IMR-90 (cell line): Measurements from ENCODE around the gene TEX50. TPM values are rescaled to one million over a fixed set of nuclear protein-coding genes. Genes with fewer than 3 reads are reported as not detected.

Experiments
- ATAC-seq: fragments of 200-7000 bp; cut with Tn5 transposase; 2 replicates; pipeline ENCODE4 v1.9.1; 2020; ENCODE audit warnings: low read depth, mild to moderate bottlenecking, moderate library complexity
- BruUV-seq: library from RNA; stranded (reverse); fragments of 400-500 nt; replicated peaks from 2 replicates; lab custom pipeline; 2021; lab: Mats Ljungman, UMichigan
- CTCF ChIA-PET: fragments of 300-600 bp; formaldehyde crosslinking; extraction: SDS; loops from one replicate; lab custom pipeline; 2021; ENCODE audit warnings: antibody characterized with exemption; lab: Yijun Ruan, JAX
- POLR2A ChIA-PET: fragments of 300-600 bp; sonication (Branson Sonifier 250); formaldehyde crosslinking; loops from one replicate; lab custom pipeline; 2022; ENCODE audit warnings: antibody characterized with exemption; ENCODE audit not compliant: unreplicated experiment; lab: Charles Lee
- DNase-seq: peaks from one replicate; pipeline ENCODE4 v3.0.0; 2013
- H2AFZ ChIP-seq: replicated peaks from 2 replicates; pipeline ENCODE3; 2013; ENCODE audit warnings: low read length, mild to moderate bottlenecking; ENCODE audit not compliant: poor library complexity
- H2AK5ac ChIP-seq: 2 replicates; pipeline ENCODE4 v1.6.1; 2013; ENCODE audit warnings: low read depth, low read length, inconsistent platforms
- H2AK9ac ChIP-seq: replicated peaks from 2 replicates; pipeline ENCODE3; 2013; ENCODE audit warnings: mild to moderate bottlenecking, low read depth, low read length, moderate library complexity; ENCODE audit not compliant: poor library complexity
- H2BK120ac ChIP-seq: 2 replicates; pipeline ENCODE4 v1.6.1; 2013; ENCODE audit warnings: low read depth, low read length, inconsistent platforms
- H2BK15ac ChIP-seq: 3 replicates; pipeline ENCODE4 v1.6.1; 2013; ENCODE audit warnings: low read depth, low read length, inconsistent platforms
- H2BK20ac ChIP-seq: 2 replicates; pipeline ENCODE4 v1.6.1; 2013; ENCODE audit warnings: low read depth, mild to moderate bottlenecking, inconsistent platforms, low read length, moderate library complexity
- H2BK5ac ChIP-seq: 2 replicates; pipeline ENCODE4 v1.6.1; 2013; ENCODE audit warnings: mild to moderate bottlenecking, low read depth, low read length, inconsistent platforms; ENCODE audit not compliant: poor library complexity, severe bottlenecking
- H3K14ac ChIP-seq: replicated peaks from 2 replicates; pipeline ENCODE4 v1.6.1; 2013; ENCODE audit warnings: low read depth, low read length, inconsistent platforms
- H3K18ac ChIP-seq: 2 replicates; pipeline ENCODE4 v1.6.1; 2013; ENCODE audit warnings: low read depth, low read length, control low read depth
- H3K23ac ChIP-seq: 2 replicates; pipeline ENCODE4 v1.6.1; 2013; ENCODE audit warnings: low read depth, low read length, inconsistent platforms
- H3K27ac ChIP-seq: 2 replicates; pipeline ENCODE4 v1.5.1; 2013; ENCODE audit warnings: mild to moderate bottlenecking, control low read depth, low read length; ENCODE audit not compliant: insufficient read depth
- H3K27me3 ChIP-seq: 2 replicates; pipeline ENCODE4 v1.6.1; 2013; ENCODE audit warnings: low read length; ENCODE audit not compliant: control insufficient read depth, insufficient read depth
- H3K36me3 ChIP-seq: 2 replicates; pipeline ENCODE4 v1.6.1; 2013; ENCODE audit warnings: low read length, mixed read lengths; ENCODE audit not compliant: control insufficient read depth, insufficient read depth
- H3K4ac ChIP-seq: 2 replicates; pipeline ENCODE4 v1.6.1; 2013; ENCODE audit warnings: low read depth, low read length, inconsistent platforms
- H3K4me1 ChIP-seq: 2 replicates; pipeline ENCODE4 v1.6.1; 2013; ENCODE audit warnings: low read length, mixed read lengths; ENCODE audit not compliant: control insufficient read depth, insufficient read depth
- H3K4me2 ChIP-seq: 2 replicates; pipeline ENCODE4 v1.6.1; 2013; ENCODE audit warnings: low read depth, mild to moderate bottlenecking, control low read depth, low read length, moderate library complexity
- H3K4me3 ChIP-seq: 2 replicates; pipeline ENCODE4 v1.5.1; 2013; ENCODE audit warnings: low read depth, mild to moderate bottlenecking, control low read depth, low read length, moderate library complexity; ENCODE audit not compliant: insufficient read depth
- H3K56ac ChIP-seq: 2 replicates; pipeline ENCODE4 v1.6.1; 2013; ENCODE audit warnings: low read length, inconsistent platforms; ENCODE audit not compliant: insufficient read depth; ENCODE audit errors: extremely low read depth
- H3K79me1 ChIP-seq, 2 experiments: 2 replicates each; pipeline ENCODE4 v1.6.1; 2013; ENCODE audit warnings: low read length in 2 of 2, inconsistent platforms in 1 of 2, low read depth in 1 of 2
- H3K9ac ChIP-seq: 2 replicates; pipeline ENCODE4 v1.6.1; 2013; ENCODE audit warnings: low read depth, low read length, control low read depth
- H3K9me1 ChIP-seq: 2 replicates; pipeline ENCODE4 v1.6.1; 2013; ENCODE audit warnings: low read length, inconsistent platforms; ENCODE audit not compliant: insufficient read depth
- H3K9me3 ChIP-seq: 2 replicates; pipeline ENCODE4 v1.6.1; 2013; ENCODE audit warnings: low read length; ENCODE audit not compliant: control insufficient read depth, insufficient read depth
- H4K20me1 ChIP-seq: 2 replicates; pipeline ENCODE4 v1.6.1; 2013; ENCODE audit warnings: low read length, inconsistent platforms; ENCODE audit not compliant: insufficient read depth
- H4K5ac ChIP-seq: 2 replicates; pipeline ENCODE4 v1.6.1; 2013; ENCODE audit warnings: mild to moderate bottlenecking, low read depth, low read length, control low read depth
- H4K8ac ChIP-seq, 2 experiments: 2 replicates each; pipeline ENCODE4 v1.6.1; 2013; ENCODE audit warnings: low read depth in 2 of 2, low read length in 2 of 2, control low read depth in 1 of 2, inconsistent platforms in 1 of 2
- H4K91ac ChIP-seq: 2 replicates; pipeline ENCODE4 v1.6.1; 2013; ENCODE audit warnings: low read depth, low read length, inconsistent platforms; ENCODE audit not compliant: insufficient read depth
- BHLHE40 ChIP-seq: fragments of 150-350 bp; IDR thresholded peaks from 2 replicates; pipeline ENCODE4 v1.6.1; 2016; ENCODE audit warnings: mild to moderate bottlenecking, low read depth, low read length
- CEBPB ChIP-seq: IDR thresholded peaks from 2 replicates; pipeline ENCODE4 v1.6.1; 2012; ENCODE audit warnings: low read depth, low read length, improper control_type of control experiment
- CHD1 ChIP-seq: IDR thresholded peaks from 2 replicates; pipeline ENCODE4 v1.6.1; 2012; ENCODE audit warnings: low read depth, low read length, improper control_type of control experiment
- CTCF ChIP-seq: conservative IDR thresholded peaks from 2 replicates; pipeline ENCODE4 v1.5.1; 2012; ENCODE audit warnings: mild to moderate bottlenecking, low read depth, low read length, improper control_type of control experiment
- ELK1 ChIP-seq: fragments of 150-350 bp; IDR thresholded peaks from 2 replicates; pipeline ENCODE4 v1.6.1; 2016; ENCODE audit warnings: low read depth, mild to moderate bottlenecking, low read length, moderate library complexity, borderline replicate concordance
- FOS ChIP-seq: fragments of 150-350 bp; IDR thresholded peaks from 2 replicates; pipeline ENCODE4 v1.6.1; 2016; ENCODE audit warnings: low read depth, low read length
- MAFK ChIP-seq: IDR thresholded peaks from 2 replicates; pipeline ENCODE4 v1.6.1; 2012; ENCODE audit warnings: low read depth, low read length, improper control_type of control experiment
- MAZ ChIP-seq: IDR thresholded peaks from 2 replicates; pipeline ENCODE4 v1.6.1; 2012; ENCODE audit warnings: low read depth, mild to moderate bottlenecking, low read length, improper control_type of control experiment, moderate library complexity, borderline replicate concordance
- MXI1 ChIP-seq: IDR thresholded peaks from 2 replicates; pipeline ENCODE4 v1.6.1; 2012; ENCODE audit warnings: low read depth, mild to moderate bottlenecking, low read length, moderate library complexity, borderline replicate concordance
- NFE2L2 ChIP-seq: fragments of 150-350 bp; IDR thresholded peaks from 2 replicates; pipeline ENCODE4 v1.6.1; 2016; ENCODE audit warnings: low read depth, mild to moderate bottlenecking, low read length
- POLR2A ChIP-seq: IDR thresholded peaks from 2 replicates; pipeline ENCODE4 v1.6.1; 2012; ENCODE audit warnings: mild to moderate bottlenecking, low read depth, low read length
- RAD21 ChIP-seq: IDR thresholded peaks from 2 replicates; pipeline ENCODE4 v1.6.1; 2012; ENCODE audit warnings: low read length, improper control_type of control experiment
- RCOR1 ChIP-seq: IDR thresholded peaks from 2 replicates; pipeline ENCODE4 v1.6.1; 2012; ENCODE audit warnings: mild to moderate bottlenecking, low read length, improper control_type of control experiment; ENCODE audit not compliant: insufficient replicate concordance
- RFX5 ChIP-seq: IDR thresholded peaks from 2 replicates; pipeline ENCODE4 v1.8.0; 2012; ENCODE audit warnings: low read depth, mild to moderate bottlenecking, low read length, moderate library complexity
- SMC3 ChIP-seq: fragments of 150-350 bp; IDR thresholded peaks from 2 replicates; pipeline ENCODE4 v1.6.1; 2016; ENCODE audit warnings: low read depth, mild to moderate bottlenecking, antibody characterized with exemption, low read length, moderate library complexity
- USF2 ChIP-seq: fragments of 150-350 bp; IDR thresholded peaks from 2 replicates; pipeline ENCODE4 v1.6.1; 2017; ENCODE audit warnings: mild to moderate bottlenecking, antibody characterized with exemption, low read length, low read depth
- WGBS, 2 experiments: methylation state at CpG; one replicate each; pipeline versions ENCODE4 v1.1.5 to v1.1.7; 2013; ENCODE audit warnings: missing lambda C conversion rate in 2 of 2; ENCODE audit not compliant: insufficient read length in 1 of 2; ENCODE audit errors: extremely low coverage in 2 of 2; 5-methylcytosine and 5-hydroxymethylcytosine counted together
- dilution Hi-C: fragments of 300-500 bp; cut with HindIII; formaldehyde crosslinking; loops from one replicate; pipeline ENCODE4 v1.14.3; 2018; ENCODE audit warnings: low sequenced_read_pairs; ENCODE audit not compliant: unreplicated experiment
- in situ Hi-C: fragments of 300-500 bp; cut with MboI; formaldehyde crosslinking; loops from 3 replicates; pipeline ENCODE4 v1.14.3; 2019; ENCODE audit warnings: low sequenced_read_pairs, inconsistent platforms, mixed read lengths
- intact Hi-C: fragments of 100-400 bp; cut with micrococcal nuclease; formaldehyde crosslinking; loops from 2 replicates; pipeline ENCODE4 v1.10.0; 2022
- polyA plus RNA-seq, 3 experiments: library from polyadenylated mRNA; depleted of rRNA; stranded (reverse); fragments of >200 nt; gene quantifications; 2 replicates each; pipeline ENCODE4 v1.2.3, GENCODE V29; 2012; ENCODE audit warnings: low replicate concordance in 1 of 3
- total RNA-seq: library from RNA; depleted of rRNA; stranded (reverse); fragments of >200 nt; gene quantifications from 2 replicates; pipeline ENCODE4 v1.2.3, GENCODE V29; 2012

Gene TEX50
- total and polyA plus RNA-seq, 2 of the 4 experiments (the other 2 are of a cell fraction) = not detected

- Histone ChIP-seq H4K91ac (no peak overlapping the region), H3K4me2 (no peak overlapping the region; the same call in 1 of the 2 replicates), H3K18ac (no peak overlapping the region), H3K4me3 (no peak overlapping the region), H3K23ac (no peak overlapping the region), H2AFZ (no peak overlapping the region), H3K4me1 (no peaks in the 10 kb centered on the region), H3K9me3 (no peaks in the 10 kb centered on the region), H3K14ac (no peak overlapping the region), H3K27me3 (peaks cover 6% of the 10 kb centered on the region), H2AK5ac (no peak overlapping the region), H2BK5ac (no peak overlapping the region), H3K79me1 (no peaks in the 10 kb centered on the region), H3K9me1 (no peaks in the 10 kb centered on the region), H4K8ac (no peak overlapping the region), H2BK15ac (no peak overlapping the region), H2BK120ac (no peak overlapping the region), H3K27ac (no peak overlapping the region), H3K4ac (no peak overlapping the region), H3K36me3 (no peaks in the 10 kb centered on the region), H2BK20ac (no peak overlapping the region), H2AK9ac (no peak overlapping the region), H4K20me1 (no peaks in the 10 kb centered on the region), H3K56ac (no peak overlapping the region), H3K9ac (no peak overlapping the region), H4K5ac (no peak overlapping the region)
- dilution Hi-C loops = no loop called here
- intact Hi-C loops = no loop called here
- no peak for DNase-seq
- ChIA-PET CTCF (no interaction called here), POLR2A (no interaction called here)
- WGBS, 2 experiments = no CpG with 5 or more reads among the region's 2 CpGs
- ATAC-seq = no peak
- BruUV-seq = no TSS peak
- in situ Hi-C loops = no loop called here
- TF ChIP-seq MAZ = no peak
- no peak for TF ChIP-seq CTCF
- TF ChIP-seq SMC3 = no peak
- TF ChIP-seq USF2 = no peak
- TF ChIP-seq FOS = no peak
- TF ChIP-seq MXI1 = no peak
- TF ChIP-seq NFE2L2 = no peak
- TF ChIP-seq RCOR1 = no peak
- TF ChIP-seq RAD21 = no peak
- no peak for TF ChIP-seq MAFK
- TF ChIP-seq ELK1 = no peak
- no peak for TF ChIP-seq CEBPB
- no peak for TF ChIP-seq CHD1
- TF ChIP-seq RFX5 = no peak
- TF ChIP-seq POLR2A = no peak
- no peak for TF ChIP-seq BHLHE40
These were observed 33.5 kb upstream of the TEX50 start for GRCh38 chr1:173601588-173601987.
